A549 (cell line): ENCODE data around the gene SCAANT1. TPM values are rescaled to one million over a fixed set of nuclear protein-coding genes. Genes with fewer than 3 reads are reported as not detected.

Source experiments
- ATAC-seq, 2 experiments: fragments of 200-7000 bp in 1 of 2; fragments of >200 bp in 1 of 2; cut with Nextera tagmentation in 1 of 2; cut with Tn5 transposase in 1 of 2; 3 replicates each; pipeline versions ENCODE4 v1.8.0 to v1.9.1; 2018 to 2020; ENCODE audit warnings: mild to moderate bottlenecking in 1 of 2, moderate library complexity in 1 of 2
- CTCF ChIA-PET: fragments of 300-600 bp; sonication (Branson Sonifier 250); formaldehyde crosslinking; extraction: SDS; loops from one replicate; lab custom pipeline; 2021; ENCODE audit warnings: antibody characterized with exemption, inconsistent platforms; lab: Yijun Ruan, JAX
- POLR2A ChIA-PET: fragments of 350-600 bp; formaldehyde crosslinking; extraction: SDS; loops from one replicate; lab custom pipeline; 2021; ENCODE audit warnings: antibody characterized with exemption, inconsistent platforms; lab: Yijun Ruan, JAX
- DNase-seq, 2 experiments: peaks; one replicate each; pipeline versions ENCODE4 v3.0.0 to v3.0.0-alpha.2; 2011 to 2016; ENCODE audit warnings: low read depth in 1 of 2, low spot score in 1 of 2
- FAIRE-seq: peaks from 2 replicates; lab custom pipeline; 2011; peaks lifted over from hg19 to GRCh38; lab: Jason Lieb, UNC
- H3K27ac ChIP-seq, 2 experiments: fragments of >200 bp; sonication (Bioruptor Twin); formaldehyde crosslinking; 3 replicates each; pipeline ENCODE4 v1.5.1; 2016 to 2017
- H3K4me1 ChIP-seq: fragments of >200 bp; sonication (Bioruptor Twin); formaldehyde crosslinking; 3 replicates; pipeline ENCODE4 v1.6.1; 2016
- H3K4me2 ChIP-seq: fragments of >200 bp; sonication (Bioruptor Twin); formaldehyde crosslinking; 3 replicates; pipeline ENCODE4 v1.6.1; 2016
- H3K4me3 ChIP-seq: fragments of >200 bp; sonication (Bioruptor Twin); formaldehyde crosslinking; 3 replicates; pipeline ENCODE4 v1.5.1; 2016
- H3K9me3 ChIP-seq: fragments of >200 bp; sonication (Bioruptor Twin); formaldehyde crosslinking; 3 replicates; pipeline ENCODE4 v1.6.1; 2016
- ATOH8 ChIP-seq: fragments of 250-450 bp; sonication (Bioruptor Pico); IDR thresholded peaks from 2 replicates; pipeline ENCODE4 v1.5.0; 2020; ENCODE audit warnings: low read depth, mild to moderate bottlenecking, moderate library complexity
- BCL3 ChIP-seq: fragments of >200 bp; sonication (Bioruptor Twin); formaldehyde crosslinking; IDR thresholded peaks from 3 replicates; pipeline ENCODE4 v1.6.1; 2016
- CEBPB ChIP-seq, 2 experiments: fragments of >200 bp in 1 of 2; sonication (Bioruptor Twin) in 1 of 2; formaldehyde crosslinking in 1 of 2; IDR thresholded peaks; 2 replicates each; pipeline ENCODE4 v1.6.1; 2012 to 2016
- E2F6 ChIP-seq: IDR thresholded peaks from 2 replicates; pipeline ENCODE4 v1.6.1; 2012; ENCODE audit warnings: low read depth, borderline replicate concordance
- EHF ChIP-seq: fragments of 250-450 bp; sonication (Bioruptor Pico); IDR thresholded peaks from 2 replicates; pipeline ENCODE4 v1.5.0; 2020; ENCODE audit warnings: mild to moderate bottlenecking
- EP300 ChIP-seq, 2 experiments: fragments of >200 bp; sonication (Bioruptor Twin); formaldehyde crosslinking; IDR thresholded peaks; 2 replicates in 1 of 2; 3 replicates in 1 of 2; pipeline ENCODE4 v1.6.1; 2016 to 2017
- ESRRA ChIP-seq: fragments of 150-350 bp; IDR thresholded peaks from 2 replicates; pipeline ENCODE4 v1.6.1; 2014; ENCODE audit warnings: mild to moderate bottlenecking, low read length, borderline replicate concordance
- FOSL2 ChIP-seq, 2 experiments: fragments of 450-650 bp in 1 of 2; fragments of >200 bp in 1 of 2; sonication (Bioruptor Twin) in 1 of 2; formaldehyde crosslinking; IDR thresholded peaks; 2 replicates each; pipeline versions ENCODE4 v1.5.0 to v1.6.1; 2016 to 2020; ENCODE audit warnings: mild to moderate bottlenecking in 1 of 2, moderate library complexity in 1 of 2
- FOXS1 ChIP-seq: fragments of 250-450 bp; sonication (Bioruptor Pico); IDR thresholded peaks from 2 replicates; pipeline ENCODE4 v1.5.0; 2020; ENCODE audit warnings: mild to moderate bottlenecking, moderate library complexity
- HOXB13 ChIP-seq: fragments of 250-450 bp; sonication (Bioruptor Pico); IDR thresholded peaks from 2 replicates; pipeline ENCODE4 v1.5.0; 2020; ENCODE audit warnings: low read depth, mild to moderate bottlenecking, moderate library complexity
- HOXB5 ChIP-seq: fragments of 250-450 bp; sonication (Bioruptor Pico); IDR thresholded peaks from 2 replicates; pipeline ENCODE4 v1.5.0; 2020; ENCODE audit warnings: mild to moderate bottlenecking, moderate library complexity
- KDM5A ChIP-seq: fragments of 200-600 bp; sonication (generic); IDR thresholded peaks from 2 replicates; pipeline ENCODE4 v1.6.1; 2016; ENCODE audit warnings: antibody characterized with exemption, mild to moderate bottlenecking
- MAZ ChIP-seq: fragments of 150-350 bp; IDR thresholded peaks from 2 replicates; pipeline ENCODE4 v1.6.1; 2014; ENCODE audit warnings: antibody characterized with exemption, low read depth, low read length, borderline replicate concordance
- NR3C1 ChIP-seq: fragments of >200 bp; sonication (Bioruptor Twin); formaldehyde crosslinking; IDR thresholded peaks from 3 replicates; pipeline ENCODE4 v1.6.1; 2017
- POLR2A ChIP-seq: IDR thresholded peaks from 2 replicates; pipeline ENCODE4 v1.6.1; 2012; ENCODE audit warnings: mild to moderate bottlenecking, low read length
- RAD21 ChIP-seq, 2 experiments: fragments of >200 bp in 1 of 2; sonication (Bioruptor Twin) in 1 of 2; formaldehyde crosslinking in 1 of 2; IDR thresholded peaks in 1 of 2; conservative IDR thresholded peaks in 1 of 2; 2 replicates in 1 of 2; 3 replicates in 1 of 2; pipeline ENCODE4 v1.6.1; 2012 to 2018; ENCODE audit warnings: inconsistent platforms in 1 of 2
- RARB ChIP-seq: fragments of 250-450 bp; sonication (Bioruptor Pico); IDR thresholded peaks from 2 replicates; pipeline ENCODE4 v1.8.0; 2021; ENCODE audit warnings: mild to moderate bottlenecking, moderate library complexity
- REST ChIP-seq: fragments of 200-600 bp; sonication (generic); IDR thresholded peaks from 2 replicates; pipeline ENCODE4 v1.6.1; 2016; ENCODE audit warnings: antibody characterized with exemption, mild to moderate bottlenecking, moderate library complexity
- USF2 ChIP-seq: fragments of 450-650 bp; IDR thresholded peaks from 2 replicates; pipeline ENCODE4 v1.6.1; 2014; ENCODE audit warnings: antibody characterized with exemption
- ZC3H11A ChIP-seq: fragments of 450-650 bp; IDR thresholded peaks from 2 replicates; pipeline ENCODE4 v1.6.1; 2014; ENCODE audit warnings: antibody characterized with exemption, mild to moderate bottlenecking
- ZNF302 ChIP-seq: fragments of 250-450 bp; sonication (Bioruptor Pico); IDR thresholded peaks from 2 replicates; pipeline ENCODE4 v1.9.0; 2021; ENCODE audit warnings: inconsistent platforms, mild to moderate bottlenecking, moderate library complexity
- WGBS: methylation state at CpG from one replicate; pipeline ENCODE4 v1.1.6; 2017; ENCODE audit errors: missing lambda C conversion rate; 5-methylcytosine and 5-hydroxymethylcytosine counted together
- polyA plus RNA-seq, 4 experiments: library from polyadenylated mRNA; depleted of rRNA in 3 of 4; stranded (reverse); fragments of >200 nt; fragmentation: RNase III in 1 of 4; extraction: RNeasy Plus Mini Kit Qiagen cat#74134 plus additional on column Dnase treatment in 1 of 4; gene quantifications; 2 replicates in 3 of 4; 3 replicates in 1 of 4; pipeline ENCODE4 v1.2.3, GENCODE V29; 2011 to 2017

Gene SCAANT1
- polyA plus RNA-seq, 2 of the 4 experiments (the other 2 are of a cell fraction), result not detected

GRCh38 chr3:63880653-63881052, 31.5 kb downstream of the SCAANT1 start:
- Histone ChIP-seq H3K4me2 (no peak overlapping the region), H3K4me1 (no peaks in the 10 kb centered on the region), H3K9me3 (no peaks in the 10 kb centered on the region), H3K27ac (no peak overlapping the region), H3K4me3 (no peak overlapping the region)
- ChIA-PET CTCF (no interaction called here), POLR2A (no interaction called here)
- DNase-seq, result no peak
- ATAC-seq, result no peak
- no peak for FAIRE-seq
- 90% methylated on average over 5 of the region's 5 CpGs for WGBS
- TF ChIP-seq REST (no peak), NR3C1 (no peak), FOXS1 (CRISPR knock-in tag) (no peak), KDM5A (no peak), ESRRA (no peak), MAZ (no peak), E2F6 (no peak), ZNF302 (CRISPR knock-in tag) (no peak), RARB (CRISPR knock-in tag) (no peak), POLR2A (no peak), EP300 (IDR thresholded peaks at IDR 0.05) (no peak), FOSL2 (IDR thresholded peaks at IDR 0.05) (no peak), FOSL2 (CRISPR knock-in tag; IDR thresholded peaks at IDR 0.05) (no peak), RAD21 (conservative IDR thresholded peaks at IDR 0.05 in 1 of 2, IDR thresholded peaks at IDR 0.05 in 1 of 2) (no peak), HOXB13 (no peak)

GRCh38 chr3:63878394-63879060, 33.7 kb downstream of the SCAANT1 start:
- TF ChIP-seq USF2, result no peak
- TF ChIP-seq ATOH8, result no peak
- TF ChIP-seq E2F6, result no peak
- TF ChIP-seq HOXB5 (CRISPR knock-in tag), result no peak
- no peak for TF ChIP-seq ESRRA
- no peak for TF ChIP-seq CEBPB (IDR thresholded peaks at IDR 0.05)
- TF ChIP-seq EP300 (IDR thresholded peaks at IDR 0.05), result no peak
- TF ChIP-seq EHF (CRISPR knock-in tag), result no peak
- TF ChIP-seq BCL3, result no peak
- TF ChIP-seq ZC3H11A, result no peak
- POLR2A ChIA-PET, result no interaction called here
- DNase-seq (no peak), ATAC-seq (no peak), FAIRE-seq (no peak)
- Histone ChIP-seq H3K4me3 (no peak overlapping the region), H3K4me2 (no peak overlapping the region), H3K27ac (no peak overlapping the region), H3K4me1 (no peaks in the 10 kb centered on the region), H3K9me3 (no peaks in the 10 kb centered on the region)
- CTCF ChIA-PET, result interaction anchor here (0.9 to 1.6 kb wide), 2 partner anchors 33 to 114 kb away, joined by 3 to 4 read pairs; partner anchors contain the start of gene SCAANT1
- WGBS, result 89% methylated on average over 2 of the region's 2 CpGs
